ENCODE measurements around the gene VWA2.

The VWA2 gene

GRCh38 chr10:114246679-114247305 is 7.7 kb downstream of the VWA2 start:
- DNase-seq: no peak

GRCh38 chr10:114250236-114250635 is 11.2 kb downstream of the VWA2 start:
- no peak for DNase-seq

- DNase-seq: no peak
These were observed 11.7 kb downstream of the VWA2 start for GRCh38 chr10:114250716-114251115.

GRCh38 chr10:114252092-114252491 is 13.0 kb downstream of the VWA2 start:
- no peak for DNase-seq

GRCh38 chr10:114252883-114253282 is 13.8 kb downstream of the VWA2 start:
- no peak for DNase-seq

GRCh38 chr10:114255227-114255626 is 16.2 kb downstream of the VWA2 start:
- DNase-seq: no peak

- DNase-seq: no peak
These were observed 17.1 kb downstream of the VWA2 start for GRCh38 chr10:114256008-114256765.

GRCh38 chr10:114256822-114257221 is 17.8 kb downstream of the VWA2 start:
- no peak for DNase-seq

- DNase-seq: no peak
These were observed 18.4 kb downstream of the VWA2 start for GRCh38 chr10:114257498-114257897.

- no peak for DNase-seq
These were observed 19.3 kb downstream of the VWA2 start for GRCh38 chr10:114258274-114258840.

- no peak for DNase-seq
These were observed 20.8 kb downstream of the VWA2 start for GRCh38 chr10:114259824-114260223.

- DNase-seq: no peak
These were observed 21.3 kb downstream of the VWA2 start for GRCh38 chr10:114260366-114260765.

GRCh38 chr10:114261076-114261475 is 22.0 kb downstream of the VWA2 start:
- no peak for DNase-seq

GRCh38 chr10:114262496-114262895 is 23.4 kb downstream of the VWA2 start:
- no peak for DNase-seq

GRCh38 chr10:114265392-114266053 is 26.5 kb downstream of the VWA2 start:
- no peak for DNase-seq

GRCh38 chr10:114266521-114266920 is 27.5 kb downstream of the VWA2 start:
- DNase-seq: no peak

- DNase-seq: no peak
These were observed 32.2 kb downstream of the VWA2 start for GRCh38 chr10:114271075-114271778.

- no peak for DNase-seq
These were observed 32.7 kb downstream of the VWA2 start for GRCh38 chr10:114271779-114272167.

- no peak for DNase-seq
These were observed 33.6 kb downstream of the VWA2 start for GRCh38 chr10:114272696-114273095.

- DNase-seq: no peak
These were observed 34.9 kb downstream of the VWA2 start for GRCh38 chr10:114273910-114274309.

GRCh38 chr10:114274616-114275453 is 35.8 kb downstream of the VWA2 start:
- DNase-seq: no peak

GRCh38 chr10:114276066-114276465 is 37.0 kb downstream of the VWA2 start:
- DNase-seq: no peak

Data from CD4-positive, alpha-beta T cell treated with Interleukin-10 for 1 hour (primary cell).